Kidney tubule cell (primary cell): ENCODE results near the gene CMTM6.
"Not testable (repeated sequence)": the region's sequence is repeated elsewhere in the genome, so short reads cannot be mapped to it uniquely, and the experiment has no call there.

Experiments
- DNase-seq: peaks from one replicate; pipeline ENCODE4 v3.0.0-alpha.2; 2018; ENCODE audit warnings: low spot score

Gene CMTM6

GRCh38 chr3:32466808-32467207 lies 35.8 kb downstream of the CMTM6 start:
- not testable (repeated sequence) for DNase-seq

DNA sequence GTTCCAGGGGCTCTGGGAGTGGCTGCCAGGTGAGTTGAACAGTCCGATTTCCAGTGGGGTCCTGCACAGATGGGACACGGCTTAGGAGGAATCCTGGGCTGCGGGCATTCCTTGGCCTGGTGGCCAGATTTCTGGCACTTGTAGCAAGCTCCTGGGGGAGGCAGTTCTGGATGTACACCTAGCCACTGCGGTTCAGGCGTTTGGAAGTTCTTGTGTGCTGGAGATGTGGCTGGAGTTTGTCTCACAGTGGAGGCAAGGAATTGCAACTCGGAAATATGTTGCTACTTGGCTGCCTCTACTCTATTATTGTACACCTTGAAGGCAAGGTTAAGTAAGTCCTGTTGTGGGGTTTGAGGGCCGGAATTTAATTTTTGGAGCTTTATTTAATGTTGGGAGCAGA lies 37.9 kb downstream of the CMTM6 start:
- not testable (repeated sequence) for DNase-seq

DNA sequence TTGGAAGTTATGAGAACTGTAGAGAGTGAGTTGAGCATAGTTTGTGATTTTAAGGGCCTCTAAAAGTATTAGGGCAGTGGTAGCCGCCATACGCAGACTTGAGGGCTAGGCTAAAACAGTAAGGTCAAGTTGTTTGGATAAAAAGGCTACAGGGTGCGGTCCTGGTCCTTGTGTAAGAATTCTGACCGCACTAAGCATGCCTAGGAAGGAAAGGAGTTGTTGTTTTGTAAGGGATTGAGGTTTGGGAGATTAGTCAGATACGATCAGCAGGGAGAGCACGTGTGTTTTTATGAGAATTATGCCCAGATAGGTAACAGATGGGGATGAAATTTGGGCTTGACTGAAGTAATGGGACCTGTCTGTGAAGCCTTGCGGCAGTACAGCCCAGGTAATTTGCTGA lies 39.2 kb downstream of the CMTM6 start:
- not testable (repeated sequence) for DNase-seq

DNA sequence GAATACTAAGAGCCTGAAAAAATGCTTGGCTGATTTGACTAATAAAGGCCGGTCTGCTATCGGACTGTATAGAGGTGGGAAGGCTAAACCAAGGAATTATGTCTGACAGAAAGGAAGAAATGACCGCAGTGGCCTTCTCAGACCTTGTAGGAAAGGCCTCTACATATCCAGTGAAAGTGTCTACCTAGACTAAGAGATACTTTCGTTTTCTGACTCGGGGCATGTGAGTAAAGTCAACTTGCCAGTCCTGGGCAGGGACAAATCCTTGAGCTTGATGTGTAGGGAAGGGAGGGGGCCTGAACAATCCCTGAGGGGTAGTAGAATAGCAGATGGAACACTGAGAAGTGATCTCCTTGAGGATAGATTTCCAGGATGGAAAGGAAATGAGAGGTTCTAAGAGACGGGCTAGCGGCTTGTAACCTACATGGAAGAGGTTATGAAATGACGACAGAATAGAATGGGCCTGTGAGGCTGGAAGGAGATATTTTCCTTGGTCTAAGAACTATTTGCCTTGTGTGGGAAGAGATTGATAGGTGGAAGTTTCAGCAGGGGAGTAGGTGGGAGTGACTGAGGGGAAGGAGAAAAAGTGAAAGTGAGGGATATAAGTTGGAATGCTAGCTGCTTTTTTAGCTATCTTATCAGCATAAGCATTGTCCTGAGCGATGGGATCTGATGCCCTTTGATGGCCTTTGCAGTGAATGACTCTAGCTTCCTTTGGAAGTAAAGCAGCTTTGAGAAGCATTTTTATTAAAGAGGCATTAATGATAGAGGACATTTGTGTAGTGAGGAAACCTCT lies 40.3 kb downstream of the CMTM6 start:
- not testable (repeated sequence) for DNase-seq

GRCh38 chr3:32460817-32461496 lies 41.7 kb downstream of the CMTM6 start:
- not testable (repeated sequence) for DNase-seq

DNA sequence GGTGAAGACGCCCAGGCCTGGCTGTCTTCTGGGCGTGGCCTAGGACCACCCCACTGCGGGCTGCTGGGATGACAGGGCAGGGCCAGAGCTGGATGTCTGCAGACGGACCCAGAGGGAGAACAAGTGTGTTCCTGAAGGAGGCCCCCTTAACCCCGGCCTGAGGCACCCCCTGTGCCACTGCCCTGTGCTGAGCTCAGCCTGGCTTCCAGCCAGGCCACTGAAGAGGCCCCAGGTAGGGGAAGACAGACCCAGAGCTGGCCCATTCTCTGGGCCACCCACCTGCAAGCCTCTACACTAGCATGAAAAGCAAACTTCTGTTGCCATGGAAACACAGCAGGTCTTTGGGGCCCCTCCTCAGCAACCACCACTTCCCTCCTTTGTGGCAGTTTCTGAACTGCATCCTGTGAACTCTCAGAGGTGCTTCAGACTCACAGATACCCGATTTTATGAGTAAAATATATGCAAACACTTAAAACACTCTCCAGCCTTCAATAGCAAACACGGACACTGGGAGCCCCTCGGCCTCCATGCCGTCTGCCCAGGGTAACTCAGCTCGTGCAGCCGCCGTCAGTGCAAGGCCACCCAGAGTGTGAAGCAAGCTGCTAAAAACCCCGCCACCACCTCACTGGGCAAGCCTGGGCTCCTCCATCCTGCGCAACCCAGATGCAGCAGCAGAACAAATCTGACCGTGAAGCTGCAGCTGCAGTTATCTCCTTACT lies 42.5 kb downstream of the CMTM6 start:
- no peak for DNase-seq

DNA sequence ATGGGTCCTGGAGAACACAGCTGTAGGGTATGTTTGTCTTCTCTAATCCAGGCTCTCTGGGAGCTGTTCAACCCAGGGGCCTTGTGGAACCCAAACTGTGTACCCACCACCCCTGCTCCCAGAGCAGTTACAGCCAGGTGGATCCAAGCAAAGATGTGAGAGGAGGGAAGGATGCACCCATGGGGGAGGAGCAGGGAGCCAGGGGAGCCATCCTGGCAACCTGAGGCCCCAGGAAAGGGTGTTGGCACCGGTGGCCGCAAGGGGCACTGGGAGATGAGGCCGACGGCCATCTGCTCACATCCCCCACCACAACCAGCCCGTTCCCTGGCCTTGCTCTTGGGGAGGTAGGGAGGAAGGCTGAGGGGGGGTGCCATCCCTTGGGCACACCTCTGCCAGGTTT lies 43.2 kb downstream of the CMTM6 start:
- no peak for DNase-seq

DNA sequence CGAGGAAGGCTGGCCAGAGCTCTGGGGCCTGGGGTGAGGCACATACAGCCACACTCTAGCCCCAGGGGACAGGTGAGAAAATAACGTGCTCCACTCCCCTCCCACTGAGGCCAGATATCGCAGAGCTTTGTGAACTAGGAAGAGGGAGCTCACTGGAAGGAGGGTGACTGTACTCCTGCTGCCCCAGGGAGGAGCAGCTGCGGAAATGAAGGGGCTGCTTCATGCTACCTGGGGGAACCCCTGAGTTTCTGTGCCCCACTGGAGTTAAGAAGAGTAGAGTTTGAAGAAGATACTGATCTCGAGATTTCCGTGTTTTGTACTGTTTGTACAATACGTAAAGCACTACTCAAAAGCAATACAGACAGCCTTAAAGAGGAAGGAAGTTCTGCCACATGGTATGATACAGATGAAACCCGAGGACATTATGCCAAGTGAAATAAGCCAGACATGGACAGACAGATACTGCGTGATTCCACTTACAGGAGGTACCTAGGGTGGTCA lies 44.6 kb downstream of the CMTM6 start:
- no peak for DNase-seq

DNA sequence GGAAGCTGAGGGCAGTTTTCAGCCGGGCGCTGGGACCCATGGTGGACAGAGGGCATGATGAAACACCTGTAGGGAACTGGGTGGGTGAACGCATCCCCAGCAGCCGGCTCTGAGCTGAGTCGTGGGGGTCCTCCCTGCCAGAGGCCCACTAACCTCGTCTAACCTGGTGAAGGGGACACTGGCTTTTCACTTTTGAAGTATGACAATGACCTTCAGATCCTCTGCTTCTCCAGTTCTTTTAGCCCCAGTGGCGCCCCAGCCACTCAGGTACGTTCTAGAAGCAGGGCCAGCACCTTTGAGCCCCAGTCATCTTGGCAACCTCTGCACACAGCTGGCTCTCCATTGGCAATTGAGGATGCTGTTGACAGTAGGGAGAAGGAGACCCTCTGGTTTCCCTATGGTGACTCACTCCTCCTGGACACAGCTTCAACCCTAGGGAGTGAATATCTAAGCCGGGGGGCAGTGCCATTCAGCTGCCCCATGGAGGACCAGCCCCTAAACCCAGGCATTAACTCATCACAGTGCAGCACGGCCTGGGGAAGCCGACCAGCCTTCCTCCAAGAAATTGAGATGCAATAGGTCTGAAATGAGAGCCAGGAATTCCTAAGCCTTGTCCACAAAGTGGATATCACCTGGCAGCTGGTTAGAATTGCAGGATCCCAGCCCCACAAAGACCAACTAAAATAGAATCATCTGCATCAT lies 46.1 kb downstream of the CMTM6 start:
- DNase-seq: no peak

- DNase-seq: no peak
These were observed 46.8 kb downstream of the CMTM6 start for GRCh38 chr3:32455609-32456428.

DNA sequence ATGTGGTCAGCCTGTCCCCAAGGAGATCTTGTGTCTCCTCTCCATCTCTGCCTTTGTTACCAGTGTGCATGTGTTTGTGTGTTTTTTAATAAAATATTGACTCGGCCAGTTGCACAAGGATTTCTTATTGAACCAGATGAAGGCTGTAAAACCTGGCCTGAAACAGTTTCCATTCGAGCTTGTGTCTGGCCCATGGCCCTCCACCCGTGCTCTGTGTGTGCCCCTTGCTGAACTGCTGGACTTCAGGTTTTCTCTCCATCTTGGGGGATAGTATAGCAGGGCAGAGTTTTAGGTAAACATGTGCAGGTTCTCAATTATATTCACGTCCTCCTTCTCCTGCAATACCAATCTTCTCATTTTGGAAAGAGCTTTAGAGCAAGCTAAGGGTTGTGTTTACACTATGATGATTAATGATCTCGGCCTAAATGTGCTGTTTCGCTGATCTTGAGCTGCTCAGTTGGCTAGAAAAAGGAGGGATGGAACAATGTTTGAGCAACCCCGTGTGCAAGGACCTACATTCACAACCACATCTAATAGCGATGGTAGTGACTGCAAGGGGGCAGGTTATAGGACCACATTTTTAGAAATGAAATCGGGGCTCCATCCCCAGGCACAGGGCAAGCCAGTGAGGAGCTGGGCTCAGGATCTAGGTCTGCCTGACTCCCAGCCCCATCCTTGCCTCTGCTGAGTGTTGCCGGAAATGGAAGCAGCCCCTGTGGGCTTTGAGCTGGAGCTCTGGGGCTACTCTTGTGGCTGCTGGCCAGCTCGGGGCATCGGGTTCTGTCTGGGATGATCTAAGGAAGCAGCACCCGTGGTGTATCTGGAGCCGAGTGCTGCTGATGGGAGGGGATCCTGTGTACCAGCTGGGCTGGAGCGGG lies 47.7 kb downstream of the CMTM6 start:
- no peak for DNase-seq

GRCh38 chr3:32454111-32454510 lies 48.5 kb downstream of the CMTM6 start:
- DNase-seq: no peak

- no peak for DNase-seq
These were observed 49.3 kb downstream of the CMTM6 start for GRCh38 chr3:32453346-32453745.

DNA sequence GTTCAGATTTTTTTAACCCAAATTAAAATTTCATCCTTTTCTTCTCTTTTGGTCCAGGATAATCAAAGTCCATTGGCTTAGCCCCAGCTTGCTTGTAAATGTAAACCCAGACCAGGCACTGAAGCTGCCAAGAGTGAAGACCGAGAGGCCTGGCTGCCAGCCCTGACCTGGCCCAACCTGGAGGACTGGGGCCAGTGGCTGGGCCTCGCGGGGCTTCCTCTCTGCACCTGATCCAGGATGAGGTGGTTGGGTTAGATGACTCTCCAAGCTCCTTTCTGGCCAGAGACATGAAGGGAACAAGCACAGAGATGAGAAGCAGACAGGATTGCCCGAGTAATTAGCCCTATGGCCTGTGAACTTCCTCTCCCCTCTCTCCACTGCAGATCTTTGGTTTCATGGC lies 50.6 kb downstream of the CMTM6 start:
- no peak for DNase-seq

DNA sequence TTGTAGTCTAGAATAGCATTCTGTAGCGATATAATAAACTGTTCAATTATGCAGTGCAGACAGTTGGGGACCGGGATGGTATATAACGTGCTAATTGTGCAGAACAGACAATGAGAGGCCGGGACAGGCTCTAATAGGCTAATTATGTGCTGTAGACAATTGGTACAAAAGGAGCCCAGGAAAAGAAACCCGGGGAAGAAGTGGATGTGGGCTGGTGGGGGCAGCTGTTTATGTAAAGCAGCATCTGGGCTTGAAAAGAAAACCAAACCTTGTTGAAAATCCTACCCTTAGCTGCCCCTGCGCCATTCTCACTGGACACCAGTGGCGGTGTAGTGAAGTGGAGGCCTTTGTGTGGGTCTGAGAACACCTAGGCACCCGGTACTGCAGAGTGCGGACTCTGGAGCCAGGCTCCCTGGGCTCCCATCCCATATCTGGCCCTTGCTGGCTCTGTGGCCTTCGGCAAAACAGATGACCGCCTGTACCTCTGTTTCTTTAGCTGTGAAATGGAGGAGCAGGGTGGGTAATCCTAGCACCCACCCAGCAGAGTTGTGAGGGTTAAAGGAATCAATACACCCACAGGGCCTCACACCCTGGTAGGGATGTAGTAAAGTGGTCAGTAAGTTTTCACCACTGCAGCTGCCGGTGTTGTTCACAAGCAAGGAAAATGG lies 51.5 kb downstream of the CMTM6 start:
- DNase-seq: no peak

DNA sequence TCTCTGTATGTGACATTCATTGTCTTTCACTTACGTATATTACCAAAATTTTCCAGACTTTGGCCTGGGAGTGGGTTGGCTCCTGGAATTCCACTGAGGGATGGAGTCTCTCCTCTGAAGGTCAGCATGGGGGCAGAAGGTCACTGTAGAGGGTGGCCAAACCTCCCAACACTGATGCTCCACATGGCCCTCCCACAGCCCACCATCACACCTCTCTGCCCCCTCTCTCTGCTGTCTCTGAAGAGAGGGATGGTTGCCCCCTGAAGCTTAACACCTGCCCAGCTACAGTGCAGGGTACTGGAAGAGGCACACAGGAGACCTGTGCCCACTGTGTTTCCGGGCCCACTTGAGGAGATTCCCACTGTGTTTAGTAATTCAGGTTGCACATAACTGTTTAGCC lies 52.2 kb downstream of the CMTM6 start:
- DNase-seq: no peak

DNA sequence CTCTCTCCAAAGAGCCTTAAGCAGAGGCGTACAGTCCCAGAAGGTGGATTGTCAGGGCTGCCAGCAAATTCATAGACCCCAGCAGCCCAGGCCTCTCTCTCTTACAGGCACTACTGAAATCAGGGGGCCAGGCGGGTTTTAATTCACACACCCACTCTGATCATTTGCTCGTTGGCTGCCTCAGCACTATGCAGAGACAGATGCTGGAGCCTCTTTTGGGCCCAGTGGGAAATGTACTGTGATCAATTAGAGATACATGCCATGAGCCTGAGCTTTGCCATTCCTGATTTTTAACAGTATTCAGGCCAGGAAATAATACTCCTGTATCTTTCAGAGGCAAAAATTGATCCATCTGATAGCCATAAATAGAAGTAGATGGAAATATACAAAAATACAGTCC lies 53.0 kb downstream of the CMTM6 start:
- no peak for DNase-seq

DNA sequence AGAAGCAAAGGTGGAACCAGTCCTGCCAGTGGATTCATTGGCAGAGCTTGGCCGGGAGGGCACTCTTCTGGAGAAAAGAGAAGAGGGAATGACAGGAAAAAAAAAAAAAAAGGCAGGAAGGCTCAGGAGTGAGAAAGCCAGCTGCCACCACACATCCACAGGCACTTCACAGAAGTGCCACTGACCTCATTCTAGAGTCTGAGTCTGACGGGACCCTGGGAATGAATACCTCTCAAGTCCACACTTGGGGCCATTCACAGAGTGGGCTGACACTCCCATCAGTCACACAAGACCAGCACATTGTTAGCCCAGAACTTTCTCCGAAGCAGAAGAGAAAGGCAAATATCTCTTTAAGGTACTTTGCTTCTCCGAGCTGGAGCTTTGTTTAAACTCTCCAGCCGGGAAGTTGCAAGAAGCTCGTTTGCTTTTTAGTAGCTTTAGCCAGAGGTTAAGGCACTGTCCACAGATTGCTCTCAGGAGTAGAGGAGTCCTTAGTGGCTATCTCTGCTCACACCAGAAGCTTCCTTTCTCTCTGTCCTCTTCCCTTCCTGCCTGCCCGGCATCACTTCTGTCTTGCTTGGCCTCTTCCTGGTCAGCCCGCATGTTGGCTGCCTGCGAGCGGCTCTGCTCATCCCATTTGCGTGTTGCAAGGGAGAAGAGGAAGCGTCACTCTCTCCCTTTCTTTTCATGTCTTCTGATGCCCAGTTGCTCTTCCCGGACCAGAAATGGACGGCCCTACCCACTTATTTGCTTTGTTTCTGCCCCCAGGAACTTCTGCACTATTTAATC lies 53.8 kb downstream of the CMTM6 start:
- no peak for DNase-seq

DNA sequence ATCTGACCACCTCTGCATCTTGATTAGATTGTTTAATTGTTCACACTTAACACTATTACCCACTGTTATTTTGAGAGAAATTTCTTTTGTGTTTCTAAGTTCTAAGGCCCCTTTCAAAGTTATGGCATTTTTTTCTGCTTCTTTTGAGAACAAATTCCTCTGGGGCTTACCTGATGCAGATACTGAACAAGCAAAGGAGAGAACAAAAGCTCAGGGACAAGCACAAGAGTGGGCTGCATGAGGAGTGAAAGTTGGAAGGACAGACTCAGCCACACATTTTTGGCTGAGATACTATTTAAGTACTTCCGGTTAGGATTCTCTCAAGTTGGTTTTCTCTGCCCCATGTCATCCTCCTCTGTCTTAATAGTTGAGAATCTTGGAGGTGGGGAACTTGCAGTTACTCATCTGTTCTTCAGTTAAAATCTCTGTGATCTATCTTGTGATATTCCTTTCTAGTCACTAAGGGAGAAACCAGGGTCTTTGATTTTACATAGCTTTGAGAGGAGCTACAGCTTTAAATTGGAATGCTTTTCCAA lies 54.7 kb downstream of the CMTM6 start:
- no peak for DNase-seq
